K562 (cell line): ENCODE results near the gene TMEM181. TPM values are rescaled to one million over a fixed set of nuclear protein-coding genes. Genes with fewer than 3 reads are reported as not detected.

Source experiments
- CC2D1A ChIP-seq: fragments of 450-650 bp; IDR thresholded peaks from 2 replicates; pipeline ENCODE4 v1.6.1; 2017; ENCODE audit warnings: mild to moderate bottlenecking
- COPS2 ChIP-seq: fragments of 450-650 bp; conservative IDR thresholded peaks from 2 replicates; pipeline ENCODE4 v1.6.1; 2016; ENCODE audit warnings: mild to moderate bottlenecking, moderate library complexity
- ETS2 ChIP-seq: IDR thresholded peaks from 2 replicates; pipeline ENCODE4 v1.6.1; 2016; ENCODE audit warnings: borderline replicate concordance, missing genetic modification characterization, mild to moderate bottlenecking, moderate library complexity, missing compliant biosample characterization; ENCODE audit not compliant: poor library complexity, severe bottlenecking
- ETV1 ChIP-seq: fragments of 450-650 bp; conservative IDR thresholded peaks from 2 replicates; pipeline ENCODE4 v1.6.1; 2016; ENCODE audit warnings: missing genetic modification characterization, control low read depth, low read depth, missing compliant biosample characterization
- FOXK2 ChIP-seq, 2 experiments: fragments of 450-650 bp; IDR thresholded peaks in 1 of 2; conservative IDR thresholded peaks in 1 of 2; 2 replicates each; pipeline ENCODE4 v1.6.1; 2016; ENCODE audit warnings: low read depth in 2 of 2, mild to moderate bottlenecking in 1 of 2
- NCOA6 ChIP-seq: fragments of 450-650 bp; IDR thresholded peaks from 2 replicates; pipeline ENCODE4 v1.6.1; 2017; ENCODE audit warnings: mild to moderate bottlenecking
- NEUROD1 ChIP-seq: fragments of 150-350 bp; IDR thresholded peaks from 2 replicates; pipeline ENCODE4 v1.6.1; 2014; ENCODE audit warnings: borderline replicate concordance, low read length, low read depth; ENCODE audit not compliant: partially characterized antibody
- NUFIP1 ChIP-seq: fragments of 450-650 bp; IDR thresholded peaks from 2 replicates; pipeline ENCODE4 v1.6.1; 2018; ENCODE audit not compliant: partially characterized antibody
- PHF21A ChIP-seq: fragments of 450-650 bp; IDR thresholded peaks from 2 replicates; pipeline ENCODE4 v1.6.1; 2017; ENCODE audit warnings: low read depth, borderline replicate concordance
- PYGO2 ChIP-seq: fragments of 450-650 bp; IDR thresholded peaks from 2 replicates; pipeline ENCODE4 v1.6.1; 2016; ENCODE audit warnings: mild to moderate bottlenecking, missing genetic modification characterization, moderate library complexity, missing compliant biosample characterization
- SAFB ChIP-seq: fragments of 200-400 bp; formaldehyde crosslinking; IDR thresholded peaks from 2 replicates; pipeline ENCODE4 v1.6.1; 2017; ENCODE audit warnings: low read depth, low read length, borderline replicate concordance
- SAFB2 ChIP-seq: fragments of 200-400 bp; formaldehyde crosslinking; IDR thresholded peaks from 2 replicates; pipeline ENCODE4 v1.6.1; 2018; ENCODE audit warnings: borderline replicate concordance, low read length, low read depth, moderate library complexity; ENCODE audit not compliant: severe bottlenecking
- SETDB1 ChIP-seq: IDR thresholded peaks from one replicate; pipeline ENCODE4 v1.6.1; 2012; ENCODE audit warnings: low read length, control low read depth, inconsistent platforms
- SREBF1 ChIP-seq: fragments of 150-350 bp; IDR thresholded peaks from 2 replicates; pipeline ENCODE4 v1.6.1; 2014; ENCODE audit warnings: antibody characterized with exemption, low read depth, low read length, borderline replicate concordance
- THRAP3 ChIP-seq: fragments of 450-650 bp; IDR thresholded peaks from 2 replicates; pipeline ENCODE4 v1.6.1; 2016; ENCODE audit warnings: mild to moderate bottlenecking, inconsistent platforms, borderline replicate concordance
- XRCC4 ChIP-seq: IDR thresholded peaks from one replicate; pipeline ENCODE4 v1.6.1; 2011; ENCODE audit not compliant: insufficient read depth, insufficient read length; ENCODE audit errors: extremely low read depth
- ZNF184 ChIP-seq: sonication (generic); formaldehyde crosslinking; IDR thresholded peaks from 2 replicates; pipeline ENCODE4 v1.5.0; 2020; ENCODE audit warnings: missing genetic modification reagents
- polyA plus RNA-seq, 8 experiments: library from polyadenylated mRNA; depleted of rRNA in 4 of 8; stranded (reverse) in 5 of 8; unstranded in 3 of 8; fragments of >200 nt; fragmentation: Nextera tagmentation in 2 of 8; fragmentation: Illumina TruSeq in 1 of 8; extraction: Ambion mirVana in 2 of 8; extraction: Trizol in 1 of 8; gene quantifications; 2 replicates each; pipeline versions ENCODE4 v1.2.1 to v1.2.3, GENCODE V29; 2011 to 2014; ENCODE audit warnings: inconsistent platforms in 1 of 8, missing spikeins in 1 of 8
- total RNA-seq, 7 experiments: library from RNA; depleted of rRNA in 6 of 7; stranded (reverse); fragments of >200 nt in 6 of 7; fragmentation: Illumina TruSeq in 2 of 7; extraction: Trizol in 2 of 7; gene quantifications; 2 replicates each; pipeline versions ENCODE4 v1.2.1 to v1.2.3, GENCODE V29; 2011 to 2021; ENCODE audit warnings: low replicate concordance in 1 of 7
- TF ChIP-seq, protein P1 (sequence below): sonication (generic); formaldehyde crosslinking; IDR thresholded peaks from 2 replicates; pipeline ENCODE4 v1.8.1; 2023; ENCODE audit warnings: mild to moderate bottlenecking, missing genetic modification reagents
- TF ChIP-seq, protein P2 (sequence below): fragments of 450-650 bp; formaldehyde crosslinking; IDR thresholded peaks from 2 replicates; pipeline ENCODE4 v1.4.0; 2022; ENCODE audit warnings: missing genetic modification characterization
- TF ChIP-seq, protein P3 (sequence below): fragments of 250-450 bp; sonication (Bioruptor Pico); IDR thresholded peaks from 2 replicates; pipeline ENCODE4 v1.4.0; 2020; ENCODE audit warnings: mild to moderate bottlenecking, moderate library complexity
- TF ChIP-seq, protein P4 (sequence below): sonication (generic); formaldehyde crosslinking; IDR thresholded peaks from 2 replicates; pipeline ENCODE4 v1.8.0; 2023; ENCODE audit warnings: mild to moderate bottlenecking, missing genetic modification reagents

TMEM181 gene
- total and polyA plus RNA-seq, 9 of the 15 experiments (the other 6 are each of a cell fraction or from before 2014, with no cell fraction given), result 5.6 to 27.2 (median 19.9) TPM

DNA sequence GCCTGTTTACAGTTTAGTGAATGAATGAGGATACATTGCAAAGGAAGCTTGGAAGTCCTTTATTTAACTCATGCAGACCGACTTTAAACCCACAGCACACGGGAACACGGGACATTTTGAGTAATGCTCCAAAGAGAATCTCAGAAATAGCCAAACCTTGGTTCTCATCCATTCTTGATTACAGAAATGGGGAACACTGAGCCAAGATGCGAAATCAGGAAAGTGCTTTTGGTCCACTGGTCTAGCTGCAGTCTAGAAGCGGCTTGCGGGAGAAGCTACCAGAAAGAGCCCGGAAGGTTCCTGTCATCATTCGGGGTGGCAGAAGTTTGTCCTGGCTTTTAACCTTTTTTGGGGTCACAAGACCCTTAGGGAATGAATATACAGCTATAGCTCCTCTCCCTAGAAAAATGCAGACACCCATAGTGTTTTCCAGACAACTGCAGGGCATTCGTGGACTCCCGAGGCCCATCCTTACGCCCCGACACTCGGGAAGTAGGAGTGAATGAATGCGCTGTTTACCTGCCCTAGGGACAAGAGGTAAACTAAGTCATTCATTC, 475 bp upstream of the TMEM181 start (continued):
- TF ChIP-seq SAFB2 (no peak), ETV1 (no peak), PHF21A (no peak), SAFB (no peak), NEUROD1 (no peak), NCOA6 (no peak), SETDB1 (no peak), FOXK2 (conservative IDR thresholded peaks at IDR 0.05 in 1 of 2, IDR thresholded peaks at IDR 0.05 in 1 of 2; ENCODE audit: low read depth in 2 of 2) (peak; percentile 30 to 50; a peak in 2 of 4 replicates), PYGO2 (tag) (no peak), THRAP3 (0 out of 2 replicates have a peak, but pooled peaks have one; percentile 63), SREBF1 (no peak), CC2D1A (no peak), NUFIP1 (no peak), ETS2 (tag) (no peak), XRCC4 (no peak), COPS2 (no peak), ZNF184 (CRISPR knock-in tag) (no peak)
- TF ChIP-seq, protein P1, sequence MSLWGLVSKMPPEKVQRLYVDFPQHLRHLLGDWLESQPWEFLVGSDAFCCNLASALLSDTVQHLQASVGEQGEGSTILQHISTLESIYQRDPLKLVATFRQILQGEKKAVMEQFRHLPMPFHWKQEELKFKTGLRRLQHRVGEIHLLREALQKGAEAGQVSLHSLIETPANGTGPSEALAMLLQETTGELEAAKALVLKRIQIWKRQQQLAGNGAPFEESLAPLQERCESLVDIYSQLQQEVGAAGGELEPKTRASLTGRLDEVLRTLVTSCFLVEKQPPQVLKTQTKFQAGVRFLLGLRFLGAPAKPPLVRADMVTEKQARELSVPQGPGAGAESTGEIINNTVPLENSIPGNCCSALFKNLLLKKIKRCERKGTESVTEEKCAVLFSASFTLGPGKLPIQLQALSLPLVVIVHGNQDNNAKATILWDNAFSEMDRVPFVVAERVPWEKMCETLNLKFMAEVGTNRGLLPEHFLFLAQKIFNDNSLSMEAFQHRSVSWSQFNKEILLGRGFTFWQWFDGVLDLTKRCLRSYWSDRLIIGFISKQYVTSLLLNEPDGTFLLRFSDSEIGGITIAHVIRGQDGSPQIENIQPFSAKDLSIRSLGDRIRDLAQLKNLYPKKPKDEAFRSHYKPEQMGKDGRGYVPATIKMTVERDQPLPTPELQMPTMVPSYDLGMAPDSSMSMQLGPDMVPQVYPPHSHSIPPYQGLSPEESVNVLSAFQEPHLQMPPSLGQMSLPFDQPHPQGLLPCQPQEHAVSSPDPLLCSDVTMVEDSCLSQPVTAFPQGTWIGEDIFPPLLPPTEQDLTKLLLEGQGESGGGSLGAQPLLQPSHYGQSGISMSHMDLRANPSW, result no peak
- TF ChIP-seq, protein P2, sequence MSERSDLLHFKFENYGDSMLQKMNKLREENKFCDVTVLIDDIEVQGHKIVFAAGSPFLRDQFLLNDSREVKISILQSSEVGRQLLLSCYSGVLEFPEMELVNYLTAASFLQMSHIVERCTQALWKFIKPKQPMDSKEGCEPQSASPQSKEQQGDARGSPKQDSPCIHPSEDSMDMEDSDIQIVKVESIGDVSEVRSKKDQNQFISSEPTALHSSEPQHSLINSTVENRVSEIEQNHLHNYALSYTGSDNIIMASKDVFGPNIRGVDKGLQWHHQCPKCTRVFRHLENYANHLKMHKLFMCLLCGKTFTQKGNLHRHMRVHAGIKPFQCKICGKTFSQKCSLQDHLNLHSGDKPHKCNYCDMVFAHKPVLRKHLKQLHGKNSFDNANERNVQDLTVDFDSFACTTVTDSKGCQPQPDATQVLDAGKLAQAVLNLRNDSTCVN, result no peak
- TF ChIP-seq, protein P3, sequence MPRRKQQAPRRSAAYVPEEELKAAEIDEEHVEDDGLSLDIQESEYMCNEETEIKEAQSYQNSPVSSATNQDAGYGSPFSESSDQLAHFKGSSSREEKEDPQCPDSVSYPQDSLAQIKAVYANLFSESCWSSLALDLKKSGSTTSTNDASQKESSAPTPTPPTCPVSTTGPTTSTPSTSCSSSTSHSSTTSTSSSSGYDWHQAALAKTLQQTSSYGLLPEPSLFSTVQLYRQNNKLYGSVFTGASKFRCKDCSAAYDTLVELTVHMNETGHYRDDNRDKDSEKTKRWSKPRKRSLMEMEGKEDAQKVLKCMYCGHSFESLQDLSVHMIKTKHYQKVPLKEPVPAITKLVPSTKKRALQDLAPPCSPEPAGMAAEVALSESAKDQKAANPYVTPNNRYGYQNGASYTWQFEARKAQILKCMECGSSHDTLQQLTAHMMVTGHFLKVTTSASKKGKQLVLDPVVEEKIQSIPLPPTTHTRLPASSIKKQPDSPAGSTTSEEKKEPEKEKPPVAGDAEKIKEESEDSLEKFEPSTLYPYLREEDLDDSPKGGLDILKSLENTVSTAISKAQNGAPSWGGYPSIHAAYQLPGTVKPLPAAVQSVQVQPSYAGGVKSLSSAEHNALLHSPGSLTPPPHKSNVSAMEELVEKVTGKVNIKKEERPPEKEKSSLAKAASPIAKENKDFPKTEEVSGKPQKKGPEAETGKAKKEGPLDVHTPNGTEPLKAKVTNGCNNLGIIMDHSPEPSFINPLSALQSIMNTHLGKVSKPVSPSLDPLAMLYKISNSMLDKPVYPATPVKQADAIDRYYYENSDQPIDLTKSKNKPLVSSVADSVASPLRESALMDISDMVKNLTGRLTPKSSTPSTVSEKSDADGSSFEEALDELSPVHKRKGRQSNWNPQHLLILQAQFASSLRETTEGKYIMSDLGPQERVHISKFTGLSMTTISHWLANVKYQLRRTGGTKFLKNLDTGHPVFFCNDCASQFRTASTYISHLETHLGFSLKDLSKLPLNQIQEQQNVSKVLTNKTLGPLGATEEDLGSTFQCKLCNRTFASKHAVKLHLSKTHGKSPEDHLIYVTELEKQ, result no peak
- TF ChIP-seq, protein P4, sequence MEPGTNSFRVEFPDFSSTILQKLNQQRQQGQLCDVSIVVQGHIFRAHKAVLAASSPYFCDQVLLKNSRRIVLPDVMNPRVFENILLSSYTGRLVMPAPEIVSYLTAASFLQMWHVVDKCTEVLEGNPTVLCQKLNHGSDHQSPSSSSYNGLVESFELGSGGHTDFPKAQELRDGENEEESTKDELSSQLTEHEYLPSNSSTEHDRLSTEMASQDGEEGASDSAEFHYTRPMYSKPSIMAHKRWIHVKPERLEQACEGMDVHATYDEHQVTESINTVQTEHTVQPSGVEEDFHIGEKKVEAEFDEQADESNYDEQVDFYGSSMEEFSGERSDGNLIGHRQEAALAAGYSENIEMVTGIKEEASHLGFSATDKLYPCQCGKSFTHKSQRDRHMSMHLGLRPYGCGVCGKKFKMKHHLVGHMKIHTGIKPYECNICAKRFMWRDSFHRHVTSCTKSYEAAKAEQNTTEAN (CRISPR knock-in tag), result no peak
